Neural progenitor cell (in vitro differentiated cells): ENCODE data around the gene AKR1A1. TPM values are rescaled to one million over a fixed set of nuclear protein-coding genes. Genes with fewer than 3 reads are reported as not detected.

Experiments used
- DNase-seq: peaks from one replicate; pipeline ENCODE4 v3.0.0-alpha.2; 2016; ENCODE audit warnings: low spot score
- H2AFZ ChIP-seq: fragments of 200-600 bp; sonication (generic); replicated peaks from 2 replicates; pipeline ENCODE4 v1.6.1; 2016; ENCODE audit warnings: antibody characterized with exemption
- H3F3A ChIP-seq: fragments of 200-600 bp; sonication (generic); 2 replicates; pipeline ENCODE4 v1.6.1; 2016; ENCODE audit warnings: antibody characterized with exemption, low read depth
- H3K27ac ChIP-seq: fragments of 200-600 bp; sonication (generic); 2 replicates; pipeline ENCODE4 v1.5.1; 2016; ENCODE audit warnings: mild to moderate bottlenecking
- H3K27me3 ChIP-seq: fragments of 200-600 bp; sonication (generic); 2 replicates; pipeline ENCODE4 v1.6.1; 2016; ENCODE audit warnings: mild to moderate bottlenecking, moderate library complexity
- H3K36me3 ChIP-seq: fragments of 200-600 bp; sonication (generic); 2 replicates; pipeline ENCODE4 v1.5.1; 2016
- H3K4me1 ChIP-seq: fragments of 200-600 bp; sonication (generic); 2 replicates; pipeline ENCODE4 v1.6.1; 2016; ENCODE audit warnings: mixed run types
- H3K4me2 ChIP-seq: fragments of 200-600 bp; sonication (generic); 2 replicates; pipeline ENCODE4 v1.6.1; 2016
- H3K4me3 ChIP-seq: fragments of 200-600 bp; sonication (generic); 2 replicates; pipeline ENCODE4 v1.5.1; 2016
- H3K79me2 ChIP-seq: fragments of 200-600 bp; sonication (generic); 2 replicates; pipeline ENCODE4 v1.6.1; 2016; ENCODE audit warnings: low read depth
- H3K9ac ChIP-seq: fragments of 200-600 bp; sonication (generic); 2 replicates; pipeline ENCODE4 v1.6.1; 2016
- H3K9me3 ChIP-seq: fragments of 200-600 bp; sonication (generic); 2 replicates; pipeline ENCODE4 v1.5.1; 2016; ENCODE audit warnings: low read depth
- H4K20me1 ChIP-seq: fragments of 200-600 bp; sonication (generic); 2 replicates; pipeline ENCODE4 v1.6.1; 2016; ENCODE audit warnings: low read depth
- H3K27ac Mint-ChIP-seq: 3 replicates; pipeline ENCODE4 v1.8.0; 2021; ENCODE audit warnings: mixed read lengths
- H3K27me3 Mint-ChIP-seq: 2 replicates; pipeline ENCODE4 v1.8.0; 2022; ENCODE audit warnings: low read depth, mild to moderate bottlenecking, inconsistent platforms, moderate library complexity, mixed read lengths; ENCODE audit not compliant: insufficient read depth
- H3K36me3 Mint-ChIP-seq: 3 replicates; pipeline ENCODE4 v1.8.0; 2021; ENCODE audit warnings: mixed read lengths
- H3K4me1 Mint-ChIP-seq: 3 replicates; pipeline ENCODE4 v1.8.0; 2021; ENCODE audit warnings: mixed read lengths
- H3K4me3 Mint-ChIP-seq: 3 replicates; pipeline ENCODE4 v1.8.0; 2021; ENCODE audit warnings: mild to moderate bottlenecking, moderate library complexity, mixed read lengths
- H3K9me3 Mint-ChIP-seq: 3 replicates; pipeline ENCODE4 v1.8.0; 2020; ENCODE audit warnings: mixed read lengths
- EZH2 ChIP-seq: fragments of 200-600 bp; sonication (generic); IDR thresholded peaks from 2 replicates; pipeline ENCODE4 v1.6.1; 2017; ENCODE audit warnings: antibody characterized with exemption, mild to moderate bottlenecking, moderate library complexity
- EZH2phosphoT487 ChIP-seq: fragments of 200-600 bp; sonication (generic); IDR thresholded peaks from 2 replicates; pipeline ENCODE4 v1.6.1; 2017; ENCODE audit warnings: antibody characterized with exemption
- total RNA-seq: library from RNA; depleted of rRNA; stranded (reverse); fragments of >200 nt; gene quantifications from 2 replicates; pipeline ENCODE4 v1.2.3, GENCODE V29; 2015; ENCODE audit warnings: low replicate concordance
- TF ChIP-seq, protein P1 (sequence below): fragments of 200-600 bp; sonication (generic); IDR thresholded peaks from 2 replicates; pipeline ENCODE4 v1.5.1; 2017; ENCODE audit warnings: antibody characterized with exemption, mild to moderate bottlenecking

AKR1A1 gene
- total RNA-seq, 1 donor from 2014 or later: 129 TPM

DNA sequence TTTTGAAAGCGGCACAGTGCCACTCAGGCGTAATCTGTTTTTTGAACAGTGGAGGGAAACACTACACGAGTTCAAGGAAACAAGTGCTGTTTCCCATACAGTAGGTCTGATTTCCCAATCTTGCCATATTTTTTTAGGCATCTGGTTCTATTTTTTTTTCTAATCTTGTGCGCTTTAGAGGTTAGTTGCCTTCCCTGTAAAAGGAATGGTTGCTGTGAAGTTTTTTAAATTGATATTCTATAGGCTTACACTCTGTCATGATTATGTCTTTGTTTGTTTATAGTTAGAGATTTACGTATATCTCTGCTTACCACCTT, 34.4 kb downstream of the AKR1A1 start:
- peaks cover 36% of the 10 kb centered on the region for H3F3A ChIP-seq
- peak overlapping the region; percentile 96 for H3K9ac ChIP-seq
- H3K27ac ChIP-seq: peak overlapping the region; percentile 95
- H3K27ac Mint-ChIP-seq: peak overlapping the region; percentile 100
- H3K4me1 Mint-ChIP-seq: peaks cover 22% of the 10 kb centered on the region
- TF ChIP-seq EZH2phosphoT487 (no peak), EZH2 (no peak)
- TF ChIP-seq, protein P1, sequence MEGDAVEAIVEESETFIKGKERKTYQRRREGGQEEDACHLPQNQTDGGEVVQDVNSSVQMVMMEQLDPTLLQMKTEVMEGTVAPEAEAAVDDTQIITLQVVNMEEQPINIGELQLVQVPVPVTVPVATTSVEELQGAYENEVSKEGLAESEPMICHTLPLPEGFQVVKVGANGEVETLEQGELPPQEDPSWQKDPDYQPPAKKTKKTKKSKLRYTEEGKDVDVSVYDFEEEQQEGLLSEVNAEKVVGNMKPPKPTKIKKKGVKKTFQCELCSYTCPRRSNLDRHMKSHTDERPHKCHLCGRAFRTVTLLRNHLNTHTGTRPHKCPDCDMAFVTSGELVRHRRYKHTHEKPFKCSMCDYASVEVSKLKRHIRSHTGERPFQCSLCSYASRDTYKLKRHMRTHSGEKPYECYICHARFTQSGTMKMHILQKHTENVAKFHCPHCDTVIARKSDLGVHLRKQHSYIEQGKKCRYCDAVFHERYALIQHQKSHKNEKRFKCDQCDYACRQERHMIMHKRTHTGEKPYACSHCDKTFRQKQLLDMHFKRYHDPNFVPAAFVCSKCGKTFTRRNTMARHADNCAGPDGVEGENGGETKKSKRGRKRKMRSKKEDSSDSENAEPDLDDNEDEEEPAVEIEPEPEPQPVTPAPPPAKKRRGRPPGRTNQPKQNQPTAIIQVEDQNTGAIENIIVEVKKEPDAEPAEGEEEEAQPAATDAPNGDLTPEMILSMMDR: no peak
- H3K4me3 Mint-ChIP-seq: peak overlapping the region; percentile 100
- peaks cover 15% of the 10 kb centered on the region for H3K4me1 ChIP-seq
- H3K27me3 Mint-ChIP-seq: peaks cover 5% of the 10 kb centered on the region
- peaks cover 11% of the 10 kb centered on the region for H3K36me3 Mint-ChIP-seq
- H3K9me3 ChIP-seq: no peaks in the 10 kb centered on the region
- peaks cover 54% of the 10 kb centered on the region for H4K20me1 ChIP-seq
- H3K79me2 ChIP-seq: peaks cover 63% of the 10 kb centered on the region
- H3K4me3 ChIP-seq: peak overlapping the region; percentile 90
- no peak for DNase-seq
- peak overlapping the region; percentile 87 for H3K4me2 ChIP-seq
- no peaks in the 10 kb centered on the region for H3K27me3 ChIP-seq
- H3K36me3 ChIP-seq: peaks cover 4% of the 10 kb centered on the region
- no peaks in the 10 kb centered on the region for H3K9me3 Mint-ChIP-seq
- H2AFZ ChIP-seq: no peak overlapping the region

DNA sequence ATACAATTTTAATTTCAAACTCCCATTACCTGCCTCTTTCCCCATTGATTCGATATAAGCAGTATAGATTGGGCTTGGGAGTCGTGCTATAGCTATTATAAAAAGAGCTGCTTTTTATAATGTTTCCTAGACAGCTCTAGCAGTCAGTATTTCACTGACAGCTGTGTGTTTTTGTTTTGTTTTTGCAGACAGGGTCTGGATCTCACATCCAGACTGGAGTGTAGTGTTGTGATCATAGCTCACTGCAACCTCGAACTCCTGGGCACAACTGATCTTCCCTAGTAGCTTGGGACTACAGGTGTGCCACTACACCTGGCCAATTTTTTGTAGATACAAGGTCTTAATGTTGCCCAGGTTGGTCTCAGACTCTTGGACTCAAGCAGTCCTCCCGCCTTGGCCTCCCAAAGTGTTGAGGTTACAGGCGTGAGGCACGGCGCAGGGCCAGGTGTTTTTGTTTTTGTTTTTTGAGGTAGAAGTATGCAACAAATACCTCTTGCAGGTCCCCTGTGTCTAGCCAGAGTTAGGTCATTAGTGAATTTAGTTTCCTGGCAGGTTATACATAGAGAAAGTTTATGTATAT, 35.0 kb downstream of the AKR1A1 start:
- DNase-seq: no peak
- Histone ChIP-seq H3K9me3 (no peaks in the 10 kb centered on the region), H4K20me1 (peaks cover 58% of the 10 kb centered on the region), H3K79me2 (peaks cover 68% of the 10 kb centered on the region), H3F3A (peaks cover 37% of the 10 kb centered on the region), H3K27me3 (no peaks in the 10 kb centered on the region), H3K4me1 (peaks cover 15% of the 10 kb centered on the region), H3K27ac (no peak overlapping the region), H3K36me3 (peaks cover 4% of the 10 kb centered on the region), H3K4me2 (peak overlapping the region; percentile 87), H3K9ac (peak overlapping the region; percentile 96), H3K4me3 (peak overlapping the region; percentile 90), H2AFZ (no peak overlapping the region)
- peak overlapping the region; percentile 100 for H3K4me3 Mint-ChIP-seq
- H3K9me3 Mint-ChIP-seq: no peaks in the 10 kb centered on the region
- peaks cover 5% of the 10 kb centered on the region for H3K27me3 Mint-ChIP-seq
- peaks cover 22% of the 10 kb centered on the region for H3K4me1 Mint-ChIP-seq
- TF ChIP-seq, protein P1: no peak
- no peak for TF ChIP-seq EZH2phosphoT487
- peak overlapping the region; percentile 100 for H3K27ac Mint-ChIP-seq
- H3K36me3 Mint-ChIP-seq: peaks cover 11% of the 10 kb centered on the region

DNA sequence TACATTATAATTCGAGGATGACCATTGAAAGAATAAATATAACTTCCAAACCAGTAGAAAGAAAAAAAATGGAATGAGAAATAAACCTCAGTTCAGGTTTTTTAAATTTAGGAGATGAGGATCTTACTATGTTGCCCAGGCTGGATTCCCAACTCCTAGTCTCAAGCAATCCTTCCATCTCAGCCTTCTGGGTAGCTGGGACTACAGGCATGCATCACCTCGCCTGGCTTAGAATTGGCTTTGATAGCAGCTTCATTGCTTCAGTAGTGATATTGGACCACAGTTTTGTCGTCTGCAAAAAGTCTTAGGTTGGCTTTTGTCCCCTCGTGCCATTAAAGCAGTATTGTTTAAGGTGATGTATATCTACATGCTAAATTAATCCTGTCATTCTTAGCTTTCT, 36.1 kb downstream of the AKR1A1 start:
- Histone ChIP-seq H3K27ac (no peak overlapping the region), H3K4me1 (peaks cover 15% of the 10 kb centered on the region), H3K79me2 (peaks cover 80% of the 10 kb centered on the region), H3K27me3 (no peaks in the 10 kb centered on the region), H3K36me3 (peaks cover 12% of the 10 kb centered on the region), H3K4me3 (peak overlapping the region; percentile 90), H3K9me3 (no peaks in the 10 kb centered on the region), H4K20me1 (peaks cover 70% of the 10 kb centered on the region), H3F3A (peaks cover 40% of the 10 kb centered on the region), H2AFZ (no peak overlapping the region), H3K4me2 (peak overlapping the region; percentile 87), H3K9ac (no peak overlapping the region)
- Mint-ChIP-seq H3K36me3 (peaks cover 16% of the 10 kb centered on the region), H3K4me3 (peak overlapping the region; percentile 100), H3K4me1 (peaks cover 22% of the 10 kb centered on the region), H3K27me3 (peaks cover 5% of the 10 kb centered on the region), H3K9me3 (no peaks in the 10 kb centered on the region), H3K27ac (no peak overlapping the region)
- TF ChIP-seq EZH2 (no peak), EZH2phosphoT487 (no peak)
- TF ChIP-seq, protein P1: no peak
- no peak for DNase-seq
